Measurements from ENCODE around the gene FITM1.

GRCh38 chr14:24119691-24120090 is 10.8 kb upstream of the FITM1 start:
- TF ChIP-seq POLR2A (IDR thresholded peaks at IDR 0.05), result no peak
- TF ChIP-seq, protein P1, sequence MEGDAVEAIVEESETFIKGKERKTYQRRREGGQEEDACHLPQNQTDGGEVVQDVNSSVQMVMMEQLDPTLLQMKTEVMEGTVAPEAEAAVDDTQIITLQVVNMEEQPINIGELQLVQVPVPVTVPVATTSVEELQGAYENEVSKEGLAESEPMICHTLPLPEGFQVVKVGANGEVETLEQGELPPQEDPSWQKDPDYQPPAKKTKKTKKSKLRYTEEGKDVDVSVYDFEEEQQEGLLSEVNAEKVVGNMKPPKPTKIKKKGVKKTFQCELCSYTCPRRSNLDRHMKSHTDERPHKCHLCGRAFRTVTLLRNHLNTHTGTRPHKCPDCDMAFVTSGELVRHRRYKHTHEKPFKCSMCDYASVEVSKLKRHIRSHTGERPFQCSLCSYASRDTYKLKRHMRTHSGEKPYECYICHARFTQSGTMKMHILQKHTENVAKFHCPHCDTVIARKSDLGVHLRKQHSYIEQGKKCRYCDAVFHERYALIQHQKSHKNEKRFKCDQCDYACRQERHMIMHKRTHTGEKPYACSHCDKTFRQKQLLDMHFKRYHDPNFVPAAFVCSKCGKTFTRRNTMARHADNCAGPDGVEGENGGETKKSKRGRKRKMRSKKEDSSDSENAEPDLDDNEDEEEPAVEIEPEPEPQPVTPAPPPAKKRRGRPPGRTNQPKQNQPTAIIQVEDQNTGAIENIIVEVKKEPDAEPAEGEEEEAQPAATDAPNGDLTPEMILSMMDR (IDR thresholded peaks at IDR 0.05), result no peak

All from heart left ventricle (tissue), 13 donors.